ENCODE measurements around the gene QPCTL.
"Not testable (repeated sequence)": the region's sequence is repeated elsewhere in the genome, so short reads cannot be mapped to it uniquely, and the experiment has no call there.

QPCTL gene

DNA sequence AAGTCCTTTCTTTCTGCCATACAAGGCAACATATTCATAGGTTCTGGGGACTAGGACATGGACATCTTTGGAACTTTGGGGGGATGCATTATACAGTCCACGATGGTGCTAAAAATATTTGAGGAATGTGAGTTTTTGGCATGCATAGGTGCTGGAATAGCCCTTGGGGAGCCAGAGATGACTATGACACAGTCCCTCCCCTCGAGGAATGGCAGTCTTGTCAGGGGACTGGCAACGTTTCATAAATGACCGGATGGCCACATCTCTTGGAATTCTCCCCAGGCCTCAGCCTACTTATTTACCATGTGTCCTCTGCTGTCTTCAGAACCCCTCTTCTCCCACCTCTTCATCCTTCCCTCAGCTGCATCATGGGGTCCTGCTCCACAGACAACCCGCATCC lies 54.4 kb downstream of the QPCTL start:
- TF ChIP-seq, protein P1, sequence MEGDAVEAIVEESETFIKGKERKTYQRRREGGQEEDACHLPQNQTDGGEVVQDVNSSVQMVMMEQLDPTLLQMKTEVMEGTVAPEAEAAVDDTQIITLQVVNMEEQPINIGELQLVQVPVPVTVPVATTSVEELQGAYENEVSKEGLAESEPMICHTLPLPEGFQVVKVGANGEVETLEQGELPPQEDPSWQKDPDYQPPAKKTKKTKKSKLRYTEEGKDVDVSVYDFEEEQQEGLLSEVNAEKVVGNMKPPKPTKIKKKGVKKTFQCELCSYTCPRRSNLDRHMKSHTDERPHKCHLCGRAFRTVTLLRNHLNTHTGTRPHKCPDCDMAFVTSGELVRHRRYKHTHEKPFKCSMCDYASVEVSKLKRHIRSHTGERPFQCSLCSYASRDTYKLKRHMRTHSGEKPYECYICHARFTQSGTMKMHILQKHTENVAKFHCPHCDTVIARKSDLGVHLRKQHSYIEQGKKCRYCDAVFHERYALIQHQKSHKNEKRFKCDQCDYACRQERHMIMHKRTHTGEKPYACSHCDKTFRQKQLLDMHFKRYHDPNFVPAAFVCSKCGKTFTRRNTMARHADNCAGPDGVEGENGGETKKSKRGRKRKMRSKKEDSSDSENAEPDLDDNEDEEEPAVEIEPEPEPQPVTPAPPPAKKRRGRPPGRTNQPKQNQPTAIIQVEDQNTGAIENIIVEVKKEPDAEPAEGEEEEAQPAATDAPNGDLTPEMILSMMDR (IDR thresholded peaks at IDR 0.05; ENCODE audit: insufficient read depth, missing control alignments) = no peak
- DNase-seq (ENCODE audit: insufficient read length, low spot score) (no peak), FAIRE-seq (no peak)

DNA sequence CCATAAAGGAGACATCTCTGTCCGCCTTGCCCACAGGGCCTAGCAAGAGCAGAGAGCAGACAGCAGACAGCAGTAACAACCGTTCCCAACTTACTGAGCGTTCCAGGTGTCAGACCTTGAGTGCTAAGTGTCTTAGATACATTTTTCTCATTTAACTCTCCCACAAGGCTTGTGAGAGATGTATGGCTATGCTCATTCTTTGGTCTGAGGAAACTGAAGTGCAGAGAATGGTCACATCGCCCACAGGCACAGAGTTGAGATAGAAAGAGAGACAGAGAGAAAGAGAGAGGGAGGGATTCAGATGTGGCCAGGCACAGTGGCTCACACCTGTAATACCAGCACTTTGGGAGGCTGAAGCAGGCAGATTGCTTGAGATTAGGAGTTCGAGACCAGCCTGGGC lies 55.0 kb downstream of the QPCTL start:
- DNase-seq (ENCODE audit: insufficient read length, low spot score) = no peak
- TF ChIP-seq, protein P1 (IDR thresholded peaks at IDR 0.05; ENCODE audit: insufficient read depth, missing control alignments) = no peak
- FAIRE-seq = no peak

DNA sequence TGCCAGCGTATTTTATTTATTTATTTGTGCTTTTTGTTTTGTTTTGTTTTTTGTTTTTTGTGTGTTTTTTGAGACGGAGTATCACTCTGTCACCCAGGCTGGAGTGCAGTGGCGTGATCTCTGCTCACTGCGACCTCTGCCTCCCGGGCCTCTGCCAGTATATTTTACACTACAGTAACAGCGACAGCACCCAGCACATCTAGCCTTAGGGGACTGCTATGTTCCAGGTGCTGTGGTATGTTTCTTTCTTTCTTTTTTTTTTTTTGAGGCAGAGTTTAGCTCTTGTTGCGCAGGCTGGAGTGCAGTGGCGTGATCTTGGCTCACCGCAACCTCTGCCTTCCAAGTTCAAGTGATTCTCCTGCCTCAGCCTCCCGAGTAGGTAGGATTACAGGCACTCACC lies 59.0 kb downstream of the QPCTL start:
- DNase-seq (ENCODE audit: insufficient read length, low spot score); FAIRE-seq: not testable (repeated sequence)

GRCh38 chr19:45752639-45753038 lies 60.2 kb downstream of the QPCTL start:
- FAIRE-seq (no peak), DNase-seq (ENCODE audit: insufficient read length, low spot score) (no peak)
- TF ChIP-seq, protein P1 (IDR thresholded peaks at IDR 0.05; ENCODE audit: insufficient read depth, missing control alignments) = no peak

GRCh38 chr19:45753548-45753947 lies 61.1 kb downstream of the QPCTL start:
- DNase-seq (ENCODE audit: insufficient read length, low spot score) (no peak), FAIRE-seq (no peak)
- TF ChIP-seq, protein P1 (IDR thresholded peaks at IDR 0.05; ENCODE audit: insufficient read depth, missing control alignments) = no peak

All from D721Med (cell line).